Type B pancreatic cell (in vitro differentiated cells): ENCODE data around the gene SH2B2. TPM values are rescaled to one million over a fixed set of nuclear protein-coding genes. Genes with fewer than 3 reads are reported as not detected.

Experiments
- DNase-seq: peaks from one replicate; pipeline ENCODE4 v3.0.0; 2021; ENCODE audit warnings: mixed read lengths; ENCODE audit not compliant: unreplicated experiment; ENCODE audit errors: extremely low spot score
- H3K27ac Mint-ChIP-seq: 2 replicates; pipeline ENCODE4 v1.8.0; 2021; ENCODE audit warnings: mild to moderate bottlenecking, mixed read lengths
- H3K27me3 Mint-ChIP-seq: 2 replicates; pipeline ENCODE4 v1.8.0; 2021; ENCODE audit warnings: mixed read lengths
- H3K36me3 Mint-ChIP-seq: 2 replicates; pipeline ENCODE4 v1.8.0; 2021; ENCODE audit warnings: mixed read lengths
- H3K4me1 Mint-ChIP-seq: one replicate; pipeline ENCODE4 v1.8.0; 2021; ENCODE audit warnings: mixed read lengths; ENCODE audit not compliant: unreplicated experiment
- H3K4me3 Mint-ChIP-seq: 2 replicates; pipeline ENCODE4 v1.8.0; 2021; ENCODE audit warnings: mild to moderate bottlenecking, mixed read lengths
- H3K9me3 Mint-ChIP-seq: 2 replicates; pipeline ENCODE4 v1.8.0; 2021; ENCODE audit warnings: mixed read lengths
- CTCF ChIP-seq: fragments of 200-600 bp; sonication (generic); conservative IDR thresholded peaks from 2 replicates; pipeline ENCODE4 v1.5.0; 2021; ENCODE audit warnings: antibody characterized with exemption, mild to moderate bottlenecking
- total RNA-seq: library from RNA; stranded (reverse); gene quantifications from 2 replicates; pipeline ENCODE4 v1.2.1, GENCODE V29; 2021; ENCODE audit warnings: low replicate concordance

Gene SH2B2
- total RNA-seq, 1 donor from 2014 or later, result 9.5 TPM

- no peak for DNase-seq
- TF ChIP-seq CTCF, result no peak
- H3K36me3 Mint-ChIP-seq, result peaks cover 8% of the 10 kb centered on the region
- peaks cover 26% of the 10 kb centered on the region for H3K4me1 Mint-ChIP-seq
- H3K4me3 Mint-ChIP-seq, result no peak overlapping the region
- H3K27me3 Mint-ChIP-seq, result no peaks in the 10 kb centered on the region
- H3K9me3 Mint-ChIP-seq, result no peaks in the 10 kb centered on the region
- H3K27ac Mint-ChIP-seq, result no peak overlapping the region
Observed at GRCh38 chr7:102248456-102249395, 37.9 kb upstream of the SH2B2 start.

DNA sequence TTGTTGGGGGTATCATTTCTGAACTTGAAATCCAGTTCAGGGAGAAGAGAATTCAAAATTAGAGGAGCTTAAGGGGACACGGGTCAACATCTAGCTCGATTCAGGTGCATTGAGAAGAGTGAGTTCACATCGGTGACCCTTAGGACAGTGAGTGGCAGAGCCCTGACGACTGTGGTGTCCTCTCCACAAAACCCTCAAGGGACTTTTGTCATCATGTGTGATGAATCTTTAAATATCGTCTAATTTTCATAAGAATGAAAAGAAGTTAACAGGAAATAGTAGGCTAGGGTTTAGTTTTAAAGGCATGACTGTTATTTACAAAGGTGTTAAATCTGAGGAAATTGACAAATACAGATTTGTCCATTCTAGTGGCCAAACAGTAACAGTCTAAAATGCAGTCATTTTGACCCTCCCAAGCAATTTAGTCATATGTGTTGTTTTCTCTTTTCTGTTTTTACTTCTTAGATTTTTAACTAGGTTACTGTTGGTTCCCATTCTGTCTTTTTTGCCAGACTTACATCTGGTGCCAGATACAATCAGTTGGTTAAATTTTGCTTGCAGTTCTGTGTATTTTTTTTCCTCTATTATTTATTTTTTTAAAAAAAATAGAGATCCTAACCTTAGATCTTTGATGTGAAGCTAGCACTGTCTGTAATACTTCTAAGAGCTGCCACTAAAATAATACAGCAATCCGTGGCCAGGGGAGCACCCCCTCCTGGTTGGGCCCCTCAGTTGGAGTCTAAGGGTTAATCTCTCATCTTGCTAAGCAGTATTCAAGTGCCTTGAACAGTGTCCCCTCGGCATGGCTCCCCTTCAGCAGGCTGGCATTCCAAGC is 34.9 kb upstream of the SH2B2 start:
- peaks cover 26% of the 10 kb centered on the region for H3K4me1 Mint-ChIP-seq
- no peak for TF ChIP-seq CTCF
- no peak overlapping the region for H3K27ac Mint-ChIP-seq
- no peak for DNase-seq
- no peaks in the 10 kb centered on the region for H3K9me3 Mint-ChIP-seq
- H3K36me3 Mint-ChIP-seq, result peaks cover 12% of the 10 kb centered on the region
- no peak overlapping the region for H3K4me3 Mint-ChIP-seq
- H3K27me3 Mint-ChIP-seq, result no peaks in the 10 kb centered on the region

GRCh38 chr7:102252366-102252982 is 34.2 kb upstream of the SH2B2 start:
- no peak for DNase-seq
- Mint-ChIP-seq H3K27ac (no peak overlapping the region), H3K4me3 (no peak overlapping the region), H3K9me3 (no peaks in the 10 kb centered on the region), H3K27me3 (no peaks in the 10 kb centered on the region), H3K4me1 (peaks cover 26% of the 10 kb centered on the region), H3K36me3 (peaks cover 8% of the 10 kb centered on the region)
- TF ChIP-seq CTCF, result no peak

- H3K27ac Mint-ChIP-seq, result no peak overlapping the region
- no peak for DNase-seq
- no peaks in the 10 kb centered on the region for H3K27me3 Mint-ChIP-seq
- no peaks in the 10 kb centered on the region for H3K9me3 Mint-ChIP-seq
- H3K36me3 Mint-ChIP-seq, result peaks cover 8% of the 10 kb centered on the region
- peaks cover 26% of the 10 kb centered on the region for H3K4me1 Mint-ChIP-seq
- no peak overlapping the region for H3K4me3 Mint-ChIP-seq
- no peak for TF ChIP-seq CTCF
Observed at GRCh38 chr7:102253066-102253972, 33.3 kb upstream of the SH2B2 start.

DNA sequence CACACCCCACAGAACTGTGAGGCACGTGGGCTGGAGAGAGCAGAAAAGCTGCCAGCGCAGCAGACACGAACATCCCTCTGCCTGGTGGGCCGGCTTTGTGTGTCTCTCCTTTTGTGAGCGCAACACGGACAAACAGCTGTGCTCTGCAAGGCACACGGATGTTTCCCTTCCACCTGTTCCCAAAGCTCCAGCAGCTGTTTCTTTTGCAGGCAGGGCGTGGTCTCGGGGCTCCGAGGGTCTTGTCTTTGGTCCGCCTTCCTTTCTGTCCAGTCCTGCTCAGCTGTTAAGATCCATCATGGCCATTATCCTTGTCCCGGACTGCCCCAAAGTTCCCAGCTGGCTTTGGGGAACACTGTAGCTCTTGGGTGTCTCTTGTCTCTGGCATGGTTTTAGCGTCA is 32.7 kb upstream of the SH2B2 start:
- peaks cover 26% of the 10 kb centered on the region for H3K4me1 Mint-ChIP-seq
- no peak for DNase-seq
- peaks cover 8% of the 10 kb centered on the region for H3K36me3 Mint-ChIP-seq
- no peaks in the 10 kb centered on the region for H3K9me3 Mint-ChIP-seq
- H3K27ac Mint-ChIP-seq, result no peak overlapping the region
- no peak for TF ChIP-seq CTCF
- no peaks in the 10 kb centered on the region for H3K27me3 Mint-ChIP-seq
- H3K4me3 Mint-ChIP-seq, result no peak overlapping the region
